Left lung (tissue), 10 donors: Measurements from ENCODE around the gene C17orf113. TPM values are rescaled to one million over a fixed set of nuclear protein-coding genes. Genes with fewer than 3 reads are reported as not detected.

Experiments used
- ATAC-seq: fragments of 200-7000 bp; cut with Tn5 transposase; one replicate; pipeline ENCODE4 v1.9.1; 2020; ENCODE audit warnings: moderate library complexity
- DNase-seq, 4 donors: peaks; one replicate each; pipeline ENCODE4 v3.0.0-alpha.2; 2013 to 2020
- H3K27ac ChIP-seq, 2 donors: fragments of 200-600 bp; sonication (generic) in 1 of 2; one replicate each; pipeline versions ENCODE4 v1.5.0 to v1.8.0; 2020 to 2021
- H3K27me3 ChIP-seq, 2 donors: fragments of 200-600 bp; sonication (generic) in 1 of 2; one replicate each; pipeline versions ENCODE4 v1.5.0 to v1.8.0; 2020 to 2021
- H3K36me3 ChIP-seq, 2 donors: fragments of 200-600 bp; sonication (generic) in 1 of 2; one replicate each; pipeline versions ENCODE4 v1.5.0 to v1.8.0; 2020 to 2021
- H3K4me1 ChIP-seq, 2 donors: fragments of 200-600 bp; one replicate each; pipeline ENCODE4 v1.8.0; 2021
- H3K4me3 ChIP-seq, 2 donors: fragments of 200-600 bp; sonication (generic) in 1 of 2; one replicate each; pipeline versions ENCODE4 v1.5.0 to v1.8.0; 2020 to 2021; ENCODE audit warnings: mild to moderate bottlenecking in 1 of 2
- H3K9me3 ChIP-seq, 2 donors: fragments of 200-600 bp; sonication (generic) in 1 of 2; one replicate each; pipeline versions ENCODE4 v1.5.0 to v1.8.0; 2020 to 2021
- intact Hi-C, 2 donors: fragments of 100-400 bp; cut with DNase I; formaldehyde crosslinking; loops; one replicate each; pipeline versions ENCODE4 v1.11.2 to v1.14.2; 2022
- polyA plus RNA-seq, 6 donors: library from polyadenylated mRNA; unstranded; fragments of 120-200 nt; gene quantifications; one replicate each; pipeline ENCODE4 v1.2.1, GENCODE V29; 2013; ENCODE audit not compliant: insufficient read length in 6 of 6
- total RNA-seq, 2 donors: library from RNA; stranded (reverse); fragmentation: NEBNext Ultra II Directional; extraction: Animal tissue kit (Norgen Biotek cat#: 25700); gene quantifications; one replicate each; pipeline ENCODE4 v1.2.1, GENCODE V29; 2021
- TF ChIP-seq, protein P1 (sequence below), 2 donors: fragments of 200-600 bp; sonication (generic) in 1 of 2; IDR thresholded peaks; one replicate each; pipeline versions ENCODE4 v1.5.0 to v1.8.0; 2021; ENCODE audit warnings: antibody characterized with exemption in 2 of 2
- donor health status: DM: no; HTN: yes; CAD: no.
- donor health status: DM: no; HTN: no; CAD: no.

Gene C17orf113
- total and polyA plus RNA-seq, 8 donors, result 0.58 to 5.2 (median 4.3) TPM

GRCh38 chr17:42038221-42038973 is 12.0 kb downstream of the C17orf113 start:
- Histone ChIP-seq H3K9me3 (no peaks in the 10 kb centered on the region), H3K27me3 (peaks cover 4 to 18% of the 10 kb centered on the region in 2 donors), H3K27ac (no peak overlapping the region), H3K36me3 (no peaks in the 10 kb centered on the region), H3K4me1 (peaks cover 4 to 8% of the 10 kb centered on the region in 2 donors), H3K4me3 (no peak overlapping the region)
- TF ChIP-seq, protein P1, sequence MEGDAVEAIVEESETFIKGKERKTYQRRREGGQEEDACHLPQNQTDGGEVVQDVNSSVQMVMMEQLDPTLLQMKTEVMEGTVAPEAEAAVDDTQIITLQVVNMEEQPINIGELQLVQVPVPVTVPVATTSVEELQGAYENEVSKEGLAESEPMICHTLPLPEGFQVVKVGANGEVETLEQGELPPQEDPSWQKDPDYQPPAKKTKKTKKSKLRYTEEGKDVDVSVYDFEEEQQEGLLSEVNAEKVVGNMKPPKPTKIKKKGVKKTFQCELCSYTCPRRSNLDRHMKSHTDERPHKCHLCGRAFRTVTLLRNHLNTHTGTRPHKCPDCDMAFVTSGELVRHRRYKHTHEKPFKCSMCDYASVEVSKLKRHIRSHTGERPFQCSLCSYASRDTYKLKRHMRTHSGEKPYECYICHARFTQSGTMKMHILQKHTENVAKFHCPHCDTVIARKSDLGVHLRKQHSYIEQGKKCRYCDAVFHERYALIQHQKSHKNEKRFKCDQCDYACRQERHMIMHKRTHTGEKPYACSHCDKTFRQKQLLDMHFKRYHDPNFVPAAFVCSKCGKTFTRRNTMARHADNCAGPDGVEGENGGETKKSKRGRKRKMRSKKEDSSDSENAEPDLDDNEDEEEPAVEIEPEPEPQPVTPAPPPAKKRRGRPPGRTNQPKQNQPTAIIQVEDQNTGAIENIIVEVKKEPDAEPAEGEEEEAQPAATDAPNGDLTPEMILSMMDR (IDR thresholded peaks at IDR 0.05), result no peak
- DNase-seq (no peak), ATAC-seq (no peak)
- intact Hi-C loops, result no loop called here

GRCh38 chr17:42034059-42034458 is 16.3 kb downstream of the C17orf113 start:
- intact Hi-C loops, result no loop called here
- Histone ChIP-seq H3K4me3 (no peak overlapping the region), H3K9me3 (no peaks in the 10 kb centered on the region), H3K36me3 (no peaks in the 10 kb centered on the region), H3K27ac (no peak overlapping the region), H3K27me3 (peaks cover 0 to 3% of the 10 kb centered on the region in 2 donors), H3K4me1 (no peaks in the 10 kb centered on the region)
- no peak for ATAC-seq
- TF ChIP-seq, protein P1 (IDR thresholded peaks at IDR 0.05), result no peak
- DNase-seq, result no peak

GRCh38 chr17:42031584-42031983 is 18.8 kb downstream of the C17orf113 start:
- DNase-seq, result no peak
- Histone ChIP-seq H3K27ac (no peak overlapping the region), H3K4me1 (peaks cover 0 to 6% of the 10 kb centered on the region in 2 donors), H3K36me3 (no peaks in the 10 kb centered on the region), H3K9me3 (no peaks in the 10 kb centered on the region), H3K4me3 (no peak overlapping the region), H3K27me3 (no peaks in the 10 kb centered on the region)
- TF ChIP-seq, protein P1 (IDR thresholded peaks at IDR 0.05), result no peak
- intact Hi-C loops, result no loop called here
- no peak for ATAC-seq

GRCh38 chr17:42028791-42029127 is 21.6 kb downstream of the C17orf113 start:
- TF ChIP-seq, protein P1 (IDR thresholded peaks at IDR 0.05), result no peak
- no peak overlapping the region for H3K27ac ChIP-seq
- ATAC-seq, result no peak

DNA sequence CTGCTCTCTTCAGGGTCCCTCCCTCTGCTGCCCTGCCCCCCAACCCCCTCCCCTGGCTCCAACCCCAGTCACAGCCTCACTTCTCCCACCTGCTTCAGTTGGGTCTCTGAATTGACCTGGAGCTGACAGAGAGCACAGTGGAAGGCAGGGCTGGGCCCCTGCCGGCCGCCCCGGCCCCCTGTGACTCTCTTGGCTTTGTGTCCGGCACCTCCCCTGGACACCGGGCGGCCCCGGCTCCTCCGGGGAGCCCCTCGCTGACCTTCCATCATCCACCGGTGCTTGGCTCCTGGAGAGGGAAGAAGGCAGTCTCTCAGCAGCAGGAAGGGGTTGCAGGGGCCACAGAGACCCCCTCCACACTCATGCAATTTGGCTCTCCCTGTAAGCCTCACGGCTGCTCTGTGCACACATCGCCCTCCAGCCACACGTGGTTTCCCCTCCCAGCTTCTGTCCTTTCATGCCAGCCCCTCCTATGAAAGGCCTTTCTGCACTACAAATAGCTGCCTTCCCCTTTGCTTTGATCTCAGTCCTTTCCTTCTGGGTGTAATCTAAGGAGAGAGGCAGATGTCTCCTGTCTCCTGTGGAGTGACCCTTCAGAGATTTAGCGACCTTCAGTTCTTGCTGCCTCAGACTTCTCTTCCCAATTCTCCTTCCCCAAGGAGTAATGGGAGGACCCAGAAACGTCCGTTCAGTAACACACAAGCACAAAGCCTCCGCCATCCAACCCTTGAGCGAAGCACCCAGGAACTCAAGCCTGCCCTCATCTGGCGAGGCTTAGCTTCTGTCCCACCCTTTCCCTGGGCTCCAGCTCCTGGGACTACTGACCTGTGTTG is 22.2 kb downstream of the C17orf113 start:
- no peak for DNase-seq
- no peaks in the 10 kb centered on the region for H3K27me3 ChIP-seq
- no peaks in the 10 kb centered on the region for H3K9me3 ChIP-seq
- H3K36me3 ChIP-seq, result peaks cover 0 to 11% of the 10 kb centered on the region in 2 donors
- intact Hi-C loops, result loop anchor here in 1 of 2 donors (10.0 kb wide), 1 partner anchor 87 kb away; the partner anchor contains the start of gene DHX58
- H3K4me1 ChIP-seq, result peaks cover 17 to 33% of the 10 kb centered on the region in 2 donors
- no peak for ATAC-seq
- TF ChIP-seq, protein P1 (IDR thresholded peaks at IDR 0.05), result no peak
- H3K27ac ChIP-seq, result no peak overlapping the region
- H3K4me3 ChIP-seq, result no peak overlapping the region

More at GRCh38 chr17:42028791-42029127, 21.6 kb downstream of the C17orf113 start:
- Histone ChIP-seq H3K27me3 (no peaks in the 10 kb centered on the region), H3K4me1 (peaks cover 15 to 27% of the 10 kb centered on the region in 2 donors), H3K9me3 (no peaks in the 10 kb centered on the region), H3K4me3 (no peak overlapping the region), H3K36me3 (peaks cover 0 to 5% of the 10 kb centered on the region in 2 donors)
- intact Hi-C loops, result loop anchor here in 1 of 2 donors (10.0 kb wide), 1 partner anchor 86 kb away; the partner anchor contains the start of gene DHX58
- DNase-seq, result no peak
